GM12875 (cell line): ENCODE data around the gene CMYA5.

Experiments used
- H3K4me3 ChIP-seq: one replicate; pipeline ENCODE4 v1.5.1; 2011; ENCODE audit warnings: low read depth, low read length, control low read depth
- CTCF ChIP-seq: IDR thresholded peaks from 2 replicates; pipeline ENCODE4 v1.5.1; 2011; ENCODE audit warnings: low read depth, mild to moderate bottlenecking, control low read depth, inconsistent platforms, low read length, moderate library complexity, borderline replicate concordance; ENCODE audit not compliant: insufficient read depth

The CMYA5 gene

GRCh38 chr5:79795764-79796398, 106.2 kb downstream of the CMYA5 start:
- no peak for TF ChIP-seq CTCF
- no peak overlapping the region for H3K4me3 ChIP-seq

GRCh38 chr5:79798893-79799590, 109.4 kb downstream of the CMYA5 start:
- no peak for TF ChIP-seq CTCF
- no peak overlapping the region for H3K4me3 ChIP-seq

GRCh38 chr5:79800979-79801827, 111.6 kb downstream of the CMYA5 start:
- no peak overlapping the region for H3K4me3 ChIP-seq
- no peak for TF ChIP-seq CTCF

GRCh38 chr5:79802406-79802805, 112.8 kb downstream of the CMYA5 start:
- TF ChIP-seq CTCF, result no peak
- no peak overlapping the region for H3K4me3 ChIP-seq

- TF ChIP-seq CTCF, result no peak
- no peak overlapping the region for H3K4me3 ChIP-seq
Measured at GRCh38 chr5:79803007-79803406, 113.4 kb downstream of the CMYA5 start.

- no peak overlapping the region for H3K4me3 ChIP-seq
- TF ChIP-seq CTCF, result no peak
Measured at GRCh38 chr5:79806741-79807140, 117.1 kb downstream of the CMYA5 start.

GRCh38 chr5:79809743-79810142, 120.1 kb downstream of the CMYA5 start:
- no peak overlapping the region for H3K4me3 ChIP-seq
- TF ChIP-seq CTCF, result no peak
